NT2/D1 (cell line): Measurements from ENCODE around the gene CHCHD6.

Experiments
- DNase-seq: peaks from one replicate; pipeline ENCODE4 v3.0.0-alpha.2; 2011; ENCODE audit warnings: low read depth, low spot score
- H3K27me3 ChIP-seq: 2 replicates; pipeline ENCODE4 v1.6.0; 2011; ENCODE audit warnings: mild to moderate bottlenecking; ENCODE audit not compliant: insufficient read length, insufficient read depth
- H3K36me3 ChIP-seq: 2 replicates; pipeline ENCODE4 v1.6.1; 2011; ENCODE audit warnings: mild to moderate bottlenecking, low read length, mixed read lengths; ENCODE audit not compliant: insufficient read depth, insufficient read length
- H3K4me1 ChIP-seq: 2 replicates; pipeline ENCODE4 v1.5.1; 2011; ENCODE audit not compliant: insufficient read depth, insufficient read length
- H3K4me3 ChIP-seq: 2 replicates; pipeline ENCODE4 v1.5.1; 2011; ENCODE audit warnings: low read depth; ENCODE audit not compliant: insufficient read length
- H3K9ac ChIP-seq: 2 replicates; pipeline ENCODE4 v1.6.0; 2011; ENCODE audit warnings: low read depth; ENCODE audit not compliant: insufficient read length
- H3K9me3 ChIP-seq: 2 replicates; pipeline ENCODE4 v1.5.1; 2011; ENCODE audit warnings: mild to moderate bottlenecking, low read length; ENCODE audit not compliant: insufficient read depth
- SUZ12 ChIP-seq: IDR thresholded peaks from 2 replicates; pipeline ENCODE4 v1.6.1; 2011; ENCODE audit not compliant: insufficient read length, insufficient read depth; ENCODE audit errors: extremely low read depth
- YY1 ChIP-seq: IDR thresholded peaks from 2 replicates; pipeline ENCODE4 v1.6.1; 2011; ENCODE audit not compliant: insufficient read length, insufficient read depth
- ZNF274 ChIP-seq: IDR thresholded peaks from 2 replicates; pipeline ENCODE4 v1.6.1; 2011; ENCODE audit warnings: mild to moderate bottlenecking, low read depth, low read length

The CHCHD6 gene

DNA sequence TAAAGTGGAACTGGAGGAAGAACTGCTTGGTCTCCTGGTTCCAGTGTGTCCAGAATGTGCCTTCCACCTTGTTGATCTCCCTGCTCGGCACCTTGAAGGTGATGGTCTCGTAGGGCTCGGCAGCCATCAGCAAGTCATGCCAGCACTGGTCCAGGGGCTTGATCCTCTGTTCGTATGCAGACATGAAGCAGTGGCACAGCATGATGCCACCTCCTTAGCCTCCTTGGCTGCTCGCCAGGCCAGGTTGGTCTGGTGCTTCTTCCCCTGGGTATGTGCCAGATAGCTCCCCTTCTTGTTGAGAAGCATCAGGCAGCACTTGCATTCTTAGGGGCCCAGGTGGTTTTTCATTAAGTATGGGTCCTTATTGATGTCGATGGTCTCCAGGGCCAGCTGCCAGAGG is 31.3 kb upstream of the CHCHD6 start:
- Histone ChIP-seq H3K36me3 (no peaks in the 10 kb centered on the region), H3K9me3 (peaks cover 4% of the 10 kb centered on the region), H3K27me3 (peaks cover 11% of the 10 kb centered on the region), H3K9ac (no peak overlapping the region), H3K4me1 (no peaks in the 10 kb centered on the region), H3K4me3 (no peak overlapping the region)
- no peak for DNase-seq
- TF ChIP-seq ZNF274 (no peak), YY1 (no peak), SUZ12 (no peak)

- H3K9ac ChIP-seq, result no peak overlapping the region
- no peak for DNase-seq
- peaks cover 4% of the 10 kb centered on the region for H3K9me3 ChIP-seq
- TF ChIP-seq YY1 (no peak), ZNF274 (no peak), SUZ12 (no peak)
- H3K36me3 ChIP-seq, result no peaks in the 10 kb centered on the region
- H3K27me3 ChIP-seq, result peaks cover 42% of the 10 kb centered on the region
- H3K4me1 ChIP-seq, result peaks cover 4% of the 10 kb centered on the region
- no peak overlapping the region for H3K4me3 ChIP-seq
These were observed 26.9 kb upstream of the CHCHD6 start for GRCh38 chr3:126676919-126677705.

- peaks cover 4% of the 10 kb centered on the region for H3K4me1 ChIP-seq
- no peaks in the 10 kb centered on the region for H3K36me3 ChIP-seq
These were observed 26.1 kb upstream of the CHCHD6 start for GRCh38 chr3:126677862-126678503.

DNA sequence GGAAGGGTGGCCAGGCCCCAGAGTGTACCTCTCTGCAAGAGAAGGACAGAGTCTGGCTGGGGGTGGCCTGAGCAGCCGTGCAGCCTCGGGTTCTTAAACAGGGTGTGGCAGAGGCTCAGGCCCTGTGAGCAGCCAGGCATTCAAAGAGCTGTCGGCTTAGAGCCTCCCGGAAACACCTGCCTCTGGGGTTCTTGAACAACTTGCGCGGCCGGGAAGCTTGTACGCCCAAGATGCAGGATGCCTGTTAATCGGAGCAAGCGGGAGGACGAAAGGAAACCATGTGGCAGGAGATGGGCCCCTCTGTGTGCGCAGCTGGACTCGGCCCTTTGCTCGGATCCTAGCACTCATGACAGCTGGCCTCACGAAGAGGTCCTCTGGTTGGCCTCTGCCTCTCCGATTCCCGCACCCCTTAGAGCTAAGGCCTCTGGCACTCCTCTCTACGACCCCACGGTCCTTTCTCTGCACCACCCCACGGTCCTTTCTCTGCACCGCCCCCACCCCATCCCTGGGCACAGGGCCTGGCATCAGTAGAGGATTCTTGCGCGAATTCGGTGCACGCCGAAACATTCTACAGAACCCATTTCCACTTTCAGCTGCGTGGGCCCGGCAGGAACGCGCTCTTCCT is 25.2 kb upstream of the CHCHD6 start:
- Histone ChIP-seq H3K4me1 (peaks cover 9% of the 10 kb centered on the region), H3K27me3 (peaks cover 42% of the 10 kb centered on the region), H3K36me3 (no peaks in the 10 kb centered on the region), H3K9ac (no peak overlapping the region), H3K4me3 (no peak overlapping the region), H3K9me3 (peaks cover 4% of the 10 kb centered on the region)
- TF ChIP-seq ZNF274, result no peak
- no peak for TF ChIP-seq SUZ12
- no peak for TF ChIP-seq YY1
- no peak for DNase-seq

More at GRCh38 chr3:126677862-126678503, 26.1 kb upstream of the CHCHD6 start:
- no peak for TF ChIP-seq ZNF274
- no peak for TF ChIP-seq YY1
- TF ChIP-seq SUZ12, result no peak
- Histone ChIP-seq H3K9me3 (peaks cover 4% of the 10 kb centered on the region), H3K9ac (no peak overlapping the region), H3K4me3 (no peak overlapping the region), H3K27me3 (peaks cover 42% of the 10 kb centered on the region)
- no peak for DNase-seq

DNA sequence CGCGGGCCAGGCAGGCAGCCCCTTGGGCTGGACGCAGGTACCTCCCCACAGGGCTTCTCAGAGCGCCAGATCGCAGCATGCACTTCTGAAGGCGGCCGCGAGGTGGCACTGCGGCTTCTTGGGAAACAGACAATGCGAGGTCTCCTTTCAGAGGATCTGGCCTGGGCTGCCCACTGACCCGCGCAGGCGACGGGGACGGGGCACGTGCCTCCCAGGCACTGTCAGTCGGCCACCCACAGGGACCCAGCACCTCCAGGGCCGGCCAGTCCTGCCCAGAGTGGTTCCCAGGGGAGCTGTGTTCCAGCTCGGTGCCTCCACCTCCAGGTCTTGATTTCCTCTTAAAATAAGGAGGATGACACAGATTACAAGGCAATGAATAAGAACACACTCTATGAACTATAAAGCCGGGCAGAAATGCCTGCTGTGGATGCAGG is 24.7 kb upstream of the CHCHD6 start:
- H3K4me1 ChIP-seq, result peaks cover 12% of the 10 kb centered on the region
- no peak overlapping the region for H3K9ac ChIP-seq
- no peaks in the 10 kb centered on the region; the same call in 1 of the 2 replicates for H3K9me3 ChIP-seq
- no peak overlapping the region for H3K4me3 ChIP-seq
- no peaks in the 10 kb centered on the region for H3K36me3 ChIP-seq
- TF ChIP-seq SUZ12, result no peak
- DNase-seq, result peak; percentile 75
- H3K27me3 ChIP-seq, result peaks cover 42% of the 10 kb centered on the region

DNA sequence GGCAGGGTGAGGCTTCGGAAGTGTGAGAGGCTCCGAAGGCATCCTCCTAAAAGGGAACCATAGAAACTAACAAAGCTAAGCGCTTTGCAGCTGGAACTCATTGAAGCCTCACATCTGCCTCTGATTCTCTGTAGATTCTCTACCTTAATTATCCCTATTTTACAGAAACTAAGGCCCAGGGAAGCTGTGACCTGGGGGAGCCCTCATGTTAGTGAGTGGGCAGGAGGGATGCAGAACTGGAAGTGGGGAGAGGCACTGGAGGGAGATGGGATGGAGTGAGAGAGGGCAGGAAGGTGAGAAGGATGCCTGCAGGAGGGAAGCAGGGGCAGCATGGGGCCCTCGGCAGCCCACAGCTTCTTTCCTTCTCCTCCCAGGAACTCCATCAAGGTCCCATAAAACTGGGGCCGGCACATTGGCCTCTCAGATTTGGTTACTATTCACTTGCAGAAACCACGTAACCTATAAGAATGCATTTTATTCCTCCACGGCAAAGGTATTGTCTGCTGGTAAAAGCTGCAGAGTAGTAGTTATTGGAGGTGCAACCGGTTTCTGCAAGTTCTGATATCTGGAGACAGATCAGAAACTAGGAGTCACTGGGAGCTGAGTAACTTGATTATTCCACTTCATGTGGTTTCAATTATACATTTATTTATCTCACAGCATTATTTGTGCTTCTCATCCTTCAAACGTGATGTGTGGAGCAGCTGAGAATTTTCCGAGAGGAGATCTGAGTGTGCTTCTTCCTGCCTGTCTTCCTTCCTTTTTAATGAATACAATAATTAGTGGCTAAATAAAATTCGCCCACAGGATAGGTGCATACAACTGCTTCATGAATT is 24.0 kb upstream of the CHCHD6 start:
- peaks cover 12% of the 10 kb centered on the region for H3K4me1 ChIP-seq
- TF ChIP-seq SUZ12, result no peak
- no peak for TF ChIP-seq YY1
- no peak for TF ChIP-seq ZNF274
- no peak for DNase-seq
- no peaks in the 10 kb centered on the region for H3K9me3 ChIP-seq
- no peak overlapping the region for H3K9ac ChIP-seq
- no peak overlapping the region for H3K4me3 ChIP-seq
- H3K27me3 ChIP-seq, result peaks cover 42% of the 10 kb centered on the region
- H3K36me3 ChIP-seq, result no peaks in the 10 kb centered on the region

DNA sequence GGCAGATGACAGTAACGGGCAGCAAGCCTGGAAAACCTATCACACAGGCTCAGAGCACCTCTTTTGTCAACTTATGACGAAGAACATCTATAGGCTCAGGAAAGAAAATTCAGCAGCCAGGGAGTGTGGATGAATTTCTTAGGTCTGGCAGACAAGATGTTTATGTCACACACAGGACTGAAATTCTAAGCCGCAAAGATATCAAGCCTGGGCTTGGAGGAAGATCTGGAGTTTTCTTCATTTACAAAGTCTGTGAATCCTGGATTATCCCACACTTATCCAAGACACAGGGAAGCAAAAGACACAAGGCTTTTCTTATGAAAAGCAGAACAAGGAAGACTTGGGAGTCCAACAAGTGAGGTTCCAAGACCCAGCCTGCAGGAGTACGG is 23.4 kb upstream of the CHCHD6 start:
- peaks cover 42% of the 10 kb centered on the region for H3K27me3 ChIP-seq
- H3K4me1 ChIP-seq, result peaks cover 12% of the 10 kb centered on the region

More for the DNA sequence above, 23.4 kb upstream of the CHCHD6 start:
- Histone ChIP-seq H3K9me3 (no peaks in the 10 kb centered on the region), H3K9ac (no peak overlapping the region), H3K36me3 (no peaks in the 10 kb centered on the region), H3K4me3 (no peak overlapping the region)
- DNase-seq, result no peak
- TF ChIP-seq YY1, result no peak
- no peak for TF ChIP-seq ZNF274
- TF ChIP-seq SUZ12, result no peak
